IMR-90 (cell line): ENCODE data around the gene ZDHHC7.

Experiments
- CEBPB ChIP-seq: IDR thresholded peaks from 2 replicates; pipeline ENCODE4 v1.6.1; 2012; ENCODE audit warnings: low read depth, low read length, improper control_type of control experiment
- MXI1 ChIP-seq: IDR thresholded peaks from 2 replicates; pipeline ENCODE4 v1.6.1; 2012; ENCODE audit warnings: low read depth, mild to moderate bottlenecking, low read length, moderate library complexity, borderline replicate concordance
- POLR2A ChIP-seq: IDR thresholded peaks from 2 replicates; pipeline ENCODE4 v1.6.1; 2012; ENCODE audit warnings: mild to moderate bottlenecking, low read depth, low read length
- RAD21 ChIP-seq: IDR thresholded peaks from 2 replicates; pipeline ENCODE4 v1.6.1; 2012; ENCODE audit warnings: low read length, improper control_type of control experiment
- SMC3 ChIP-seq: fragments of 150-350 bp; IDR thresholded peaks from 2 replicates; pipeline ENCODE4 v1.6.1; 2016; ENCODE audit warnings: low read depth, mild to moderate bottlenecking, antibody characterized with exemption, low read length, moderate library complexity
- TF ChIP-seq, protein P1 (sequence below): conservative IDR thresholded peaks from 2 replicates; pipeline ENCODE4 v1.5.1; 2012; ENCODE audit warnings: mild to moderate bottlenecking, low read depth, low read length, improper control_type of control experiment

- TF ChIP-seq, protein P1, sequence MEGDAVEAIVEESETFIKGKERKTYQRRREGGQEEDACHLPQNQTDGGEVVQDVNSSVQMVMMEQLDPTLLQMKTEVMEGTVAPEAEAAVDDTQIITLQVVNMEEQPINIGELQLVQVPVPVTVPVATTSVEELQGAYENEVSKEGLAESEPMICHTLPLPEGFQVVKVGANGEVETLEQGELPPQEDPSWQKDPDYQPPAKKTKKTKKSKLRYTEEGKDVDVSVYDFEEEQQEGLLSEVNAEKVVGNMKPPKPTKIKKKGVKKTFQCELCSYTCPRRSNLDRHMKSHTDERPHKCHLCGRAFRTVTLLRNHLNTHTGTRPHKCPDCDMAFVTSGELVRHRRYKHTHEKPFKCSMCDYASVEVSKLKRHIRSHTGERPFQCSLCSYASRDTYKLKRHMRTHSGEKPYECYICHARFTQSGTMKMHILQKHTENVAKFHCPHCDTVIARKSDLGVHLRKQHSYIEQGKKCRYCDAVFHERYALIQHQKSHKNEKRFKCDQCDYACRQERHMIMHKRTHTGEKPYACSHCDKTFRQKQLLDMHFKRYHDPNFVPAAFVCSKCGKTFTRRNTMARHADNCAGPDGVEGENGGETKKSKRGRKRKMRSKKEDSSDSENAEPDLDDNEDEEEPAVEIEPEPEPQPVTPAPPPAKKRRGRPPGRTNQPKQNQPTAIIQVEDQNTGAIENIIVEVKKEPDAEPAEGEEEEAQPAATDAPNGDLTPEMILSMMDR, result peak; percentile 13; the same call in 1 of the 2 replicates
- TF ChIP-seq POLR2A (peak; percentile 89), CEBPB (no peak), RAD21 (no peak), SMC3 (no peak), MXI1 (no peak; the same call in 1 of the 2 replicates)
Observed at GRCh38 chr16:85010931-85011845, at the start of gene ZDHHC7.
